GM12878 (cell line): Measurements from ENCODE around the gene UBE2QL1. TPM values are rescaled to one million over a fixed set of nuclear protein-coding genes. Genes with fewer than 3 reads are reported as not detected.

Source experiments
- ATAC-seq: fragments of 200-7000 bp; cut with Tn5 transposase; 3 replicates; pipeline ENCODE4 v1.9.1; 2020; ENCODE audit warnings: mild to moderate bottlenecking, moderate library complexity
- BruUV-seq: library from RNA; stranded (reverse); fragments of 400-500 nt; replicated peaks from 2 replicates; lab custom pipeline; 2021; lab: Mats Ljungman, UMichigan
- CTCF ChIA-PET: fragments of 300-600 bp; sonication (Branson Sonifier 250); formaldehyde crosslinking; extraction: SDS; loops from one replicate; lab custom pipeline; 2021; ENCODE audit warnings: inconsistent platforms; lab: Yijun Ruan, JAX
- POLR2A ChIA-PET: fragments of 350-600 bp; formaldehyde crosslinking; extraction: SDS; loops from one replicate; lab custom pipeline; 2021; ENCODE audit warnings: inconsistent platforms; lab: Charles Lee
- RAD21 ChIA-PET: fragments of 300-600 bp; sonication (Branson Sonifier 250); formaldehyde crosslinking; loops from one replicate; lab custom pipeline; 2023; ENCODE audit warnings: antibody characterized with exemption; ENCODE audit not compliant: unreplicated experiment; lab: Charles Lee
- SMC1A ChIA-PET: fragments of 300-600 bp; sonication (Branson Sonifier 250); formaldehyde crosslinking; loops from one replicate; lab custom pipeline; 2023; ENCODE audit not compliant: unreplicated experiment, uncharacterized antibody; lab: Charles Lee
- DNase-seq: peaks from one replicate; pipeline ENCODE4 v3.0.0-alpha.2; 2011; ENCODE audit warnings: low read depth, low spot score
- FAIRE-seq: peaks from 3 replicates; lab custom pipeline; 2011; peaks lifted over from hg19 to GRCh38; lab: Jason Lieb, UNC
- H2AFZ ChIP-seq: 2 replicates; pipeline ENCODE4 v1.6.0; 2011; ENCODE audit warnings: low read depth, low read length, control low read depth; ENCODE audit not compliant: control insufficient read depth
- H3K27ac ChIP-seq: 2 replicates; pipeline ENCODE4 v1.5.1; 2011; ENCODE audit warnings: control low read depth; ENCODE audit not compliant: control insufficient read depth, insufficient read depth
- H3K27me3 ChIP-seq, 2 experiments: replicated peaks in 1 of 2; 2 replicates each; pipeline versions ENCODE4 v1.6.0 to v1.6.1; 2011; ENCODE audit warnings: low read length in 1 of 2; ENCODE audit not compliant: control insufficient read depth in 2 of 2, insufficient read depth in 2 of 2
- H3K36me3 ChIP-seq, 2 experiments: 2 replicates each; pipeline ENCODE4 v1.5.1; 2011; ENCODE audit warnings: low read length in 1 of 2; ENCODE audit not compliant: control insufficient read depth in 2 of 2, insufficient read depth in 2 of 2
- H3K4me1 ChIP-seq: 2 replicates; pipeline ENCODE4 v1.6.1; 2011; ENCODE audit warnings: mild to moderate bottlenecking, low read length, moderate library complexity, mixed read lengths; ENCODE audit not compliant: control insufficient read depth, insufficient read depth
- H3K4me2 ChIP-seq: 2 replicates; pipeline ENCODE4 v1.6.0; 2011; ENCODE audit warnings: control low read depth; ENCODE audit not compliant: control insufficient read depth, insufficient read depth
- H3K4me3 ChIP-seq: fragments of 200-600 bp; sonication (generic); 2 replicates; pipeline ENCODE4 v1.5.1; 2016
- H3K79me2 ChIP-seq: 2 replicates; pipeline ENCODE4 v1.6.0; 2011; ENCODE audit warnings: low read length; ENCODE audit not compliant: control insufficient read depth, insufficient read depth
- H3K9ac ChIP-seq: 2 replicates; pipeline ENCODE4 v1.8.0; 2011; ENCODE audit warnings: low read length, control low read depth, mixed read lengths; ENCODE audit not compliant: control insufficient read depth, insufficient read depth
- H3K9me3 ChIP-seq: replicated peaks from 3 replicates; pipeline ENCODE4 v1.5.1; 2011; ENCODE audit warnings: mild to moderate bottlenecking, low read length; ENCODE audit not compliant: control insufficient read depth, insufficient read depth
- H4K20me1 ChIP-seq: 2 replicates; pipeline ENCODE4 v1.6.0; 2011; ENCODE audit not compliant: control insufficient read depth, insufficient read depth
- BCLAF1 ChIP-seq: fragments of 450-650 bp; IDR thresholded peaks from 2 replicates; pipeline ENCODE4 v1.6.1; 2017; ENCODE audit warnings: antibody characterized with exemption, mild to moderate bottlenecking, moderate library complexity
- DPF2 ChIP-seq: fragments of 450-650 bp; IDR thresholded peaks from 2 replicates; pipeline ENCODE4 v1.6.1; 2017; ENCODE audit warnings: mild to moderate bottlenecking
- ESRRA ChIP-seq: IDR thresholded peaks from 2 replicates; pipeline ENCODE4 v1.6.1; 2012; ENCODE audit warnings: mild to moderate bottlenecking, low read length, improper control_type of control experiment
- ETV6 ChIP-seq, 2 experiments: fragments of 450-650 bp in 1 of 2; IDR thresholded peaks in 1 of 2; conservative IDR thresholded peaks in 1 of 2; 2 replicates each; pipeline ENCODE4 v1.6.1; 2014; ENCODE audit warnings: antibody characterized with exemption in 1 of 2, borderline replicate concordance in 1 of 2, low read depth in 1 of 2, mild to moderate bottlenecking in 1 of 2, moderate library complexity in 1 of 2
- IKZF2 ChIP-seq, 2 experiments: fragments of 450-650 bp; IDR thresholded peaks; 2 replicates each; pipeline ENCODE4 v1.6.1; 2017; ENCODE audit warnings: mild to moderate bottlenecking in 2 of 2, moderate library complexity in 2 of 2
- KLF5 ChIP-seq: fragments of 450-650 bp; IDR thresholded peaks from 2 replicates; pipeline ENCODE4 v1.6.1; 2014; ENCODE audit warnings: mild to moderate bottlenecking; ENCODE audit not compliant: partially characterized antibody
- NR2F1 ChIP-seq: fragments of 450-650 bp; conservative IDR thresholded peaks from 2 replicates; pipeline ENCODE4 v1.6.1; 2017; ENCODE audit warnings: mild to moderate bottlenecking
- RAD51 ChIP-seq: fragments of 450-650 bp; IDR thresholded peaks from 2 replicates; pipeline ENCODE4 v1.6.1; 2016; ENCODE audit warnings: moderate library complexity, mild to moderate bottlenecking, inconsistent platforms
- ZBED1 ChIP-seq: IDR thresholded peaks from 2 replicates; pipeline ENCODE4 v1.6.1; 2016; ENCODE audit warnings: borderline replicate concordance
- ZNF207 ChIP-seq: fragments of 450-650 bp; IDR thresholded peaks from 2 replicates; pipeline ENCODE4 v1.6.1; 2014; ENCODE audit warnings: antibody characterized with exemption, mild to moderate bottlenecking, borderline replicate concordance
- ZNF384 ChIP-seq: IDR thresholded peaks from 2 replicates; pipeline ENCODE4 v1.6.1; 2012; ENCODE audit warnings: low read depth, mild to moderate bottlenecking, low read length, improper control_type of control experiment, borderline replicate concordance
- ZNF687 ChIP-seq: fragments of 450-650 bp; IDR thresholded peaks from 2 replicates; pipeline ENCODE4 v1.6.1; 2017; ENCODE audit warnings: mild to moderate bottlenecking, moderate library complexity
- WGBS: methylation state at CpG from one replicate; pipeline ENCODE4 v1.1.6; 2016; ENCODE audit warnings: low lambda C conversion rate; ENCODE audit not compliant: insufficient replicate concordance, insufficient coverage; ENCODE audit errors: missing lambda C conversion rate; 5-methylcytosine and 5-hydroxymethylcytosine counted together
- in situ Hi-C: fragments of 300-500 bp; cut with MboI; formaldehyde crosslinking; loops from 9 replicates; pipeline ENCODE4 v1.14.3; 2018; ENCODE audit warnings: mixed read lengths
- intact Hi-C: fragments of 100-400 bp; cut with micrococcal nuclease; formaldehyde crosslinking; loops from one replicate; pipeline ENCODE4 v1.14.2; 2022; ENCODE audit not compliant: unreplicated experiment
- polyA plus RNA-seq, 11 experiments: library from polyadenylated mRNA; depleted of rRNA in 4 of 11; unstranded in 6 of 11; stranded (reverse) in 5 of 11; fragments of >200 nt; fragmentation: Nextera tagmentation in 4 of 11; fragmentation: Illumina TruSeq in 1 of 11; extraction: Ambion mirVana in 4 of 11; extraction: Trizol in 1 of 11; gene quantifications; 1 replicate in 1 of 11; 2 replicates in 10 of 11; pipeline versions ENCODE4 v1.2.1 to v1.2.3, GENCODE V29; 2011 to 2016; ENCODE audit warnings: inconsistent platforms in 2 of 11, missing spikeins in 2 of 11, low read depth in 1 of 11
- total RNA-seq, 4 experiments: library from RNA; depleted of rRNA in 3 of 4; stranded (reverse); fragments of >200 nt in 3 of 4; fragmentation: Illumina TruSeq in 1 of 4; extraction: Trizol in 1 of 4; gene quantifications; 2 replicates each; pipeline versions ENCODE4 v1.2.1 to v1.2.3, GENCODE V29; 2013 to 2021
- TF ChIP-seq, protein P1 (sequence below): fragments of 450-650 bp; IDR thresholded peaks from 2 replicates; pipeline ENCODE4 v1.6.1; 2017; ENCODE audit warnings: mild to moderate bottlenecking, low read depth, inconsistent platforms; ENCODE audit not compliant: poor library complexity, severe bottlenecking
- TF ChIP-seq, protein P2 (sequence below): IDR thresholded peaks from 2 replicates; pipeline ENCODE4 v1.6.1; 2012; ENCODE audit warnings: low read depth, low read length, improper control_type of control experiment

Gene UBE2QL1
- total and polyA plus RNA-seq, 10 of the 15 experiments (the other 5 are each of a cell fraction or from before 2014, with no cell fraction given): 0.03 to 0.62 (median 0.04) TPM; not detected in 6

- in situ Hi-C loops: no loop called here
- Histone ChIP-seq H3K9me3 (no peaks in the 10 kb centered on the region; the same call in 2 of the 3 replicates), H4K20me1 (no peaks in the 10 kb centered on the region), H3K27me3 (peaks cover 0 to 4% of the 10 kb centered on the region in 2 experiments; a peak in 2 of 4 replicates), H3K4me2 (0 out of 2 replicates have a peak overlapping the region, but pooled peaks have one; percentile 9), H3K36me3 (no peaks in the 10 kb centered on the region), H3K9ac (no peak overlapping the region), H3K27ac (no peak overlapping the region), H3K4me1 (no peaks in the 10 kb centered on the region), H3K79me2 (no peaks in the 10 kb centered on the region), H2AFZ (no peak overlapping the region), H3K4me3 (no peak overlapping the region)
- CTCF ChIA-PET: interaction anchor here (0.7 to 1.4 kb wide), 2 partner anchors 138 to 307 kb away, joined by 3 read pairs; no protein-coding TSS in a partner anchor
- FAIRE-seq (no peak), DNase-seq (no peak), ATAC-seq (peak; percentile 53)
- RAD21 ChIA-PET: interaction anchor here (1.8 to 1.9 kb wide), 2 partner anchors 21 to 25 kb away, joined by 6 to 9 read pairs; no protein-coding TSS in a partner anchor
- SMC1A ChIA-PET: interaction anchor here (0.9 to 2.3 kb wide), 7 partner anchors 13 to 314 kb away, joined by 3 to 9 read pairs (median 3); no protein-coding TSS in a partner anchor
- POLR2A ChIA-PET: no interaction called here
- no TSS peak for BruUV-seq
- intact Hi-C loops: loop anchor here (5.0 kb wide), 1 partner anchor 35 kb away; no protein-coding TSS in a partner anchor
- 42% methylated on average over 6 of the region's 6 CpGs for WGBS
- TF ChIP-seq ZNF207: no peak
- TF ChIP-seq, protein P1, sequence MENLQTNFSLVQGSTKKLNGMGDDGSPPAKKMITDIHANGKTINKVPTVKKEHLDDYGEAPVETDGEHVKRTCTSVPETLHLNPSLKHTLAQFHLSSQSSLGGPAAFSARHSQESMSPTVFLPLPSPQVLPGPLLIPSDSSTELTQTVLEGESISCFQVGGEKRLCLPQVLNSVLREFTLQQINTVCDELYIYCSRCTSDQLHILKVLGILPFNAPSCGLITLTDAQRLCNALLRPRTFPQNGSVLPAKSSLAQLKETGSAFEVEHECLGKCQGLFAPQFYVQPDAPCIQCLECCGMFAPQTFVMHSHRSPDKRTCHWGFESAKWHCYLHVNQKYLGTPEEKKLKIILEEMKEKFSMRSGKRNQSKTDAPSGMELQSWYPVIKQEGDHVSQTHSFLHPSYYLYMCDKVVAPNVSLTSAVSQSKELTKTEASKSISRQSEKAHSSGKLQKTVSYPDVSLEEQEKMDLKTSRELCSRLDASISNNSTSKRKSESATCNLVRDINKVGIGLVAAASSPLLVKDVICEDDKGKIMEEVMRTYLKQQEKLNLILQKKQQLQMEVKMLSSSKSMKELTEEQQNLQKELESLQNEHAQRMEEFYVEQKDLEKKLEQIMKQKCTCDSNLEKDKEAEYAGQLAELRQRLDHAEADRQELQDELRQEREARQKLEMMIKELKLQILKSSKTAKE: peak; percentile 21
- TF ChIP-seq, protein P2, sequence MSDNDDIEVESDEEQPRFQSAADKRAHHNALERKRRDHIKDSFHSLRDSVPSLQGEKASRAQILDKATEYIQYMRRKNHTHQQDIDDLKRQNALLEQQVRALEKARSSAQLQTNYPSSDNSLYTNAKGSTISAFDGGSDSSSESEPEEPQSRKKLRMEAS: no peak
- TF ChIP-seq ZBED1: no peak
- TF ChIP-seq BCLAF1: no peak
- TF ChIP-seq ESRRA: no peak
- no peak for TF ChIP-seq ETV6 (conservative IDR thresholded peaks at IDR 0.05 in 1 of 2, IDR thresholded peaks at IDR 0.05 in 1 of 2; ENCODE audit: borderline replicate concordance in 1 of 2, low read depth in 1 of 2)
- TF ChIP-seq ZNF384: 0 out of 2 replicates have a peak, but pooled peaks have one; percentile 23
- no peak for TF ChIP-seq NR2F1
- TF ChIP-seq IKZF2 (IDR thresholded peaks at IDR 0.05): peak in 1 of 2 experiments; percentile 27; a peak in 1 of 4 replicates
- peak; percentile 60; the same call in 1 of the 2 replicates for TF ChIP-seq ZNF687
- no peak for TF ChIP-seq RAD51
- no peak for TF ChIP-seq KLF5
- TF ChIP-seq DPF2: no peak
Measured at GRCh38 chr5:6517510-6517909, 68.9 kb downstream of the UBE2QL1 start.
